Loucy (cell line): ENCODE data around the gene RASSF5.

Source experiments
- H2AFZ ChIP-seq: fragments of 200-600 bp; sonication (generic); 2 replicates; pipeline ENCODE4 v1.6.0; 2016; ENCODE audit warnings: antibody characterized with exemption, mild to moderate bottlenecking, low read length, moderate library complexity
- H3F3A ChIP-seq: fragments of 200-600 bp; 2 replicates; pipeline ENCODE4 v1.6.0; 2016; ENCODE audit warnings: antibody characterized with exemption, low read depth, mild to moderate bottlenecking
- H3K27me3 ChIP-seq: fragments of 200-600 bp; sonication (generic); 2 replicates; pipeline ENCODE4 v1.6.1; 2014; ENCODE audit warnings: low read length, mild to moderate bottlenecking; ENCODE audit not compliant: insufficient read depth, poor library complexity, severe bottlenecking
- H3K36me3 ChIP-seq: fragments of 200-600 bp; sonication (generic); 2 replicates; pipeline ENCODE4 v1.6.1; 2016; ENCODE audit warnings: low read length; ENCODE audit not compliant: insufficient read depth
- H3K4me1 ChIP-seq: fragments of 200-600 bp; sonication (generic); 2 replicates; pipeline ENCODE4 v1.5.1; 2014; ENCODE audit warnings: low read length, mild to moderate bottlenecking; ENCODE audit not compliant: insufficient read depth, poor library complexity, severe bottlenecking
- H3K4me2 ChIP-seq: fragments of 200-600 bp; sonication (generic); 2 replicates; pipeline ENCODE4 v1.6.0; 2014; ENCODE audit warnings: antibody characterized with exemption, low read length, low read depth, mild to moderate bottlenecking; ENCODE audit not compliant: poor library complexity, severe bottlenecking
- H3K4me3 ChIP-seq: fragments of 200-600 bp; sonication (generic); 2 replicates; pipeline ENCODE4 v1.5.1; 2014; ENCODE audit warnings: low read length, mild to moderate bottlenecking, mixed read lengths; ENCODE audit not compliant: poor library complexity, severe bottlenecking
- H3K79me2 ChIP-seq: fragments of 200-600 bp; sonication (generic); 2 replicates; pipeline ENCODE4 v1.6.1; 2014; ENCODE audit warnings: low read length; ENCODE audit not compliant: insufficient read depth
- H3K9ac ChIP-seq: fragments of 200-600 bp; sonication (generic); 2 replicates; pipeline ENCODE4 v1.6.0; 2014; ENCODE audit warnings: mild to moderate bottlenecking, low read depth, low read length, moderate library complexity; ENCODE audit not compliant: poor library complexity, severe bottlenecking
- H3K9me2 ChIP-seq: fragments of 200-600 bp; sonication (generic); replicated peaks from 2 replicates; pipeline ENCODE4 v1.6.1; 2016; ENCODE audit warnings: low read depth, low read length, mixed read lengths
- H3K9me3 ChIP-seq: fragments of 200-600 bp; sonication (generic); 2 replicates; pipeline ENCODE4 v1.6.1; 2014; ENCODE audit warnings: mild to moderate bottlenecking, antibody characterized with exemption, low read length, low read depth; ENCODE audit not compliant: insufficient read depth
- H4K20me1 ChIP-seq: fragments of 200-600 bp; sonication (generic); 2 replicates; pipeline ENCODE4 v1.6.0; 2014; ENCODE audit warnings: antibody characterized with exemption, low read length, mild to moderate bottlenecking; ENCODE audit not compliant: insufficient read depth, poor library complexity, severe bottlenecking
- CTCF ChIP-seq: fragments of 200-600 bp; sonication (generic); conservative IDR thresholded peaks from 2 replicates; pipeline ENCODE4 v1.5.1; 2014; ENCODE audit warnings: mild to moderate bottlenecking, antibody characterized with exemption, low read length
- EZH2phosphoT487 ChIP-seq: fragments of 200-600 bp; IDR thresholded peaks from 2 replicates; pipeline ENCODE4 v1.6.1; 2018; ENCODE audit warnings: antibody characterized with exemption, mild to moderate bottlenecking, moderate library complexity, borderline replicate concordance

Gene RASSF5

GRCh38 chr1:206534552-206534951 lies 27.2 kb downstream of the RASSF5 start:
- Histone ChIP-seq H3K4me1 (no peaks in the 10 kb centered on the region), H4K20me1 (no peaks in the 10 kb centered on the region), H3K9ac (no peak overlapping the region), H3K4me3 (no peak overlapping the region), H3F3A (no peaks in the 10 kb centered on the region), H3K4me2 (no peak overlapping the region), H2AFZ (no peak overlapping the region), H3K27me3 (no peaks in the 10 kb centered on the region), H3K9me2 (no peaks in the 10 kb centered on the region), H3K9me3 (no peaks in the 10 kb centered on the region), H3K36me3 (no peaks in the 10 kb centered on the region), H3K79me2 (no peaks in the 10 kb centered on the region)
- TF ChIP-seq CTCF (no peak), EZH2phosphoT487 (no peak)

- Histone ChIP-seq H3K9ac (no peak overlapping the region), H3K79me2 (no peaks in the 10 kb centered on the region), H3K27me3 (no peaks in the 10 kb centered on the region), H3K4me3 (no peak overlapping the region), H3K9me3 (no peaks in the 10 kb centered on the region), H4K20me1 (no peaks in the 10 kb centered on the region), H3K4me1 (no peaks in the 10 kb centered on the region), H3K36me3 (no peaks in the 10 kb centered on the region), H3F3A (no peaks in the 10 kb centered on the region), H3K4me2 (no peak overlapping the region), H2AFZ (no peak overlapping the region), H3K9me2 (no peaks in the 10 kb centered on the region)
- no peak for TF ChIP-seq CTCF
- no peak for TF ChIP-seq EZH2phosphoT487
Measured at GRCh38 chr1:206535853-206536188, 28.5 kb downstream of the RASSF5 start.

GRCh38 chr1:206537141-206537540 lies 29.8 kb downstream of the RASSF5 start:
- no peak overlapping the region for H3K4me2 ChIP-seq
- H3K27me3 ChIP-seq: no peaks in the 10 kb centered on the region
- TF ChIP-seq CTCF: no peak
- TF ChIP-seq EZH2phosphoT487: no peak
- H3K9ac ChIP-seq: no peak overlapping the region
- no peak overlapping the region for H3K4me3 ChIP-seq
- no peak overlapping the region for H2AFZ ChIP-seq
- H4K20me1 ChIP-seq: no peaks in the 10 kb centered on the region
- H3K4me1 ChIP-seq: no peaks in the 10 kb centered on the region
- H3F3A ChIP-seq: no peaks in the 10 kb centered on the region
- no peaks in the 10 kb centered on the region for H3K36me3 ChIP-seq
- H3K9me2 ChIP-seq: no peaks in the 10 kb centered on the region
- no peaks in the 10 kb centered on the region for H3K9me3 ChIP-seq
- H3K79me2 ChIP-seq: no peaks in the 10 kb centered on the region
